GM18951 (cell line): ENCODE results near the gene LHX4.

Experiments
- POLR2A ChIP-seq: IDR thresholded peaks from 4 replicates; pipeline ENCODE4 v1.6.1; 2011; ENCODE audit warnings: mild to moderate bottlenecking; ENCODE audit not compliant: insufficient read length, insufficient read depth; ENCODE audit errors: extremely low read depth
- in situ Hi-C: fragments of 300-500 bp; cut with MboI; formaldehyde crosslinking; loops from one replicate; pipeline ENCODE4 v1.12.0; 2022; ENCODE audit warnings: low sequenced_read_pairs, mixed read lengths, inconsistent platforms; ENCODE audit not compliant: unreplicated experiment

The LHX4 gene

DNA sequence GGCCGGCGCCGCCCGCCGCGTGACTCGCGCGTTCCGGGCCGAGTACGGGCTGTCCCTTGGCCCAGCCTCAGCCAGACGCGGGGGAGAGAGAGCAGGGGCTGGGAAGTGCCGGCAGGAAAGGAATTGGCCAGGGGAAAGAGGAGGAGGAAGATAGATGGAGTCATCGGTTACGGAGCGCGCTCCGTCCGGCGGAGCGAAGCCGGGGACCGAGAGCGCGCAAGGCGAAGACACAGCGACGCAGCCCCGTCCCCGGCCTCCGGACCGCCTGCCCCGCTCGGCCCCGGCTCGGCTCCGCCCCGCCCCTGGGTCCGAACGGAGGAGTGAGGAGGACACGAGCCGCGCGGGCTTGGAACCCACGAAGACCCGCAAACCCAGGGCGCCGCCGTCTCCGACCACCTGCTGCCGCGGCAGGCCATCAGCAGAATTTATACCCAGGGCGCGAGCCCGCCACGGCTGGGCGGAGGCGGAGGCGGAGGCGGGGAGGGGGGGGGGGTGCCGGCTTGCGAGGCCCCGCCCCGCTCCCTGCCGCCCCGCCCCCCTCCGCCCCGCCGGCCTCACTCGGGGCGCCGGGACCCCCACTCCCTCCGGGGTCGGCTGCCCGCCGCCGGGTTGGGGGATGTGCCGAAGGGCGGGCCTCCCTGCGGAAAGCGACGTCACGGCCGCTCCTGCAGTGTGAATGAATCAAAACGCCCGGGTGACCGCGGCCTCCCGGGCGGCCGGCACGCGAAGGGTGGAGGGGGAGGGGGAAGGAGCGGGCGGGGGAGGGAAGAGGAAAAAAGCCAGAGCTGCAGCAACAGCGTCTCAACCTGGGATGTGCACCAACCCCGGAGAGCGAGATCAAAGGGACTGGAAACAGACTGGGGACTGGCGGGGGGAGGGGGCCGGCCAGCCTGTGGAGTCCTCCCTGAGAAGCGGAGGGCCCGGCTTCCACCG, at the start of gene LHX4:
LHX4 (plus strand) TSS at position 782 of the 933 bp plus-strand sequence. CDS start 266 bp downstream, outside the sequence.
- in situ Hi-C loops: no loop called here
- no peak for TF ChIP-seq POLR2A

- in situ Hi-C loops: loop anchor here (25.0 kb wide), 1 partner anchor 469 kb away; no protein-coding TSS in a partner anchor
- TF ChIP-seq POLR2A: no peak
These were observed 49.0 kb upstream of the LHX4 start for GRCh38 chr1:180181048-180181447.

- TF ChIP-seq POLR2A: no peak
- in situ Hi-C loops: loop anchor here (25.0 kb wide), 1 partner anchor 470 kb away; no protein-coding TSS in a partner anchor
These were observed 47.9 kb upstream of the LHX4 start for GRCh38 chr1:180181996-180182642.

DNA sequence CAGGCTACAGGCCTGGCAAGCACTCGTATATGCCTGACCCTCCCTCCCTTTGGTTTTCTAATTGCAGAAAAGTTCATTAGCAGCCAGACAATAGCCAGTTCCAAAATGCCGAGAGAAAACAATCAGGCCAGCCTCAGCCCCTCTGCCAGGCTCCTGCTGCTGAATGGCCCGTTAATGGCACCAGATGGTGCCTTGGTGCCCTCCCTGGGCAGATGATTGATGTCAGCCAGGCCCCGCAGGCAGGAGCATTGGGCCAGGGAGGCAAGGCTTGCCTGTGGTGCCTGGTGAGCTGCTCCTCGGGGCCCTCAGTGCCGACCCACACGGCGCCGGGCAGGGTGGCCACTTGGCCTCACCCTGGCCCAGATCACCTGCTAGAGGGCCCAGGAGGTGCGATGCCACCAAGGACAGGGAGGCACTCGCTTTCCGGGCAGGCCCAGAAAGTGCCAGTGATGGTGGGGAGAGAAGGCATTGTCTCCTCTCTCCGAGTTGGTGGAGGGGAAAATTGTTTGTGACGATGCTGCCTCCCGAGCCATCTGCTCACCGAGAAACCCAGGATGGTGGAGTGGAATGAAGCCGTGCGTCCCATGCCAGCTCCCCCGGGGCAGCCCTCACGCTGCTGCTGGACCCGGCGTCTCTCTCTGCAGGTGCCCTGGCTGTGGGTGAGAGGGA, 47.3 kb upstream of the LHX4 start:
- no peak for TF ChIP-seq POLR2A
- in situ Hi-C loops: loop anchor here (25.0 kb wide), 1 partner anchor 470 kb away; no protein-coding TSS in a partner anchor

DNA sequence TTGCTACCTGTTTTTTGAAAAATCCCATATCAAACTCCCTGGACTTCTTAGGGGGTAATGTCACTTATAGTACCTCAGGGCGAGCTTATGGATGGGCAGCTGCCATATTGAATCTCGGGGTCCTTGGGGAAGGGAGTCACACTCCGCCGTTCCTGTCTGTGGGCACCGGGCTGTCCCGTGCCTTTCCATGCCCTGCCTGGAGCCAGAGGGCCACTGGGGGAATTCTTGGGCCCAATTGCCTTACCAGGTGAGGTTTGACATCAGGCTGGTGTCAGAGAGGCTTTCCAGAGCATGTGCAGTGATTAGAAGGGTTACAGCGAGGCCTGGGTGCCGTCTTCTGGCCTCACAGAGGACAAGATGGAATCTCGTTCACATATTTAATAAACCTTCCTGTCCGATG, 46.6 kb upstream of the LHX4 start:
- in situ Hi-C loops: loop anchor here (25.0 kb wide), 1 partner anchor 471 kb away; no protein-coding TSS in a partner anchor
- no peak for TF ChIP-seq POLR2A

DNA sequence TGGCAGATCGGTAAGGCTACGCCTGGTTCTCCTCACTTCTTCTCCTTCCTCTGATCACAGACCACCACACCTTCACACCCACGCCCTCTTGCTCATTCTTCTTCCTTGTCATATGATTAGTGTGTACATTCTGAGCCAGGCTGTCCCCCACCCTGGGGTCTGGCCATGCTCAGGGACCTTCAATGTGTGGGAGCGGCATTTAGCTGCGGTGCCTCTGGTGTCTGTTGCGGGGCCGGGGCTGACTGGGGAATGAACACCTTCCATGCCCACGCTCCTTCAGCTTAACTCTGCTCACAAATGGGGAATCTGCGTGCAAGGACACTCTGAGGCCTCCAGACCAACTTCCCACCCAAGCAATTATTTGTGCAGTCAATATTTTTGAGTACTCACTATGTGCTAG, 46.0 kb upstream of the LHX4 start:
- in situ Hi-C loops: loop anchor here (25.0 kb wide), 1 partner anchor 472 kb away; no protein-coding TSS in a partner anchor
- TF ChIP-seq POLR2A: no peak

- no peak for TF ChIP-seq POLR2A
- in situ Hi-C loops: loop anchor here (25.0 kb wide), 1 partner anchor 473 kb away; no protein-coding TSS in a partner anchor
These were observed 44.8 kb upstream of the LHX4 start for GRCh38 chr1:180185281-180185680.

DNA sequence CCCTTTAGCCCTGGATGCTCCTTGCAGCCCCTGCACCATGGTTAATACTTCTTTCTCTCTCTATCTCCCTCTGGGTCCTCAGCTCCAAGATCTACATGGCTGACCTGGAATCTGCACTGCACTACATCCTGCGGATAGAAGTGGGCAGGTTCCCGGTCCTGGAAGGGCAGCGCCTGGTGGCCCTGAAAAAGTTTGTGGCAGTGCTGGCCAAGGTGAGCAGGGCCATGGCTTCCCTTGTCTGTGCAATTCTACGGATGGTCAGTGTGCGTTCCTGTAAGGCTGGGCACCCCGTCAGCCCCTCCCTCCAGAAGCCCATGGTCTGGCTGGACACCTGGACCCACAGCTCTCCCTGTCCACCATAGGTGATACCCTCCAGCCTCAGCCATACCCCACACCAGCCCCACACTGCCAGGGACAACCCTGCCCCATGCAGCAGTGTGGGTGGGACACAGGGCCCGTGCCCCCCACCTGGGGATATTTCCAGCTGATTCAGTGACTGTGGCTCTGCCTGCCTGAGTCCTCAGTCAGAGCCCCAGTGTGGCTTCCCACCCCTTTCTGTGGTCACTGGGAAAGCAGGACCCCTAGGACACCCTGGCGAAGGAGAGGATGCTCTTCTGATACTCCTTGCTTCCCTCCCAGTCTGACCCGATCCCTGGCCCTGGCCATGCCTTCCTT, 44.0 kb upstream of the LHX4 start:
- TF ChIP-seq POLR2A: no peak
- in situ Hi-C loops: loop anchor here (25.0 kb wide), 1 partner anchor 474 kb away; no protein-coding TSS in a partner anchor

GRCh38 chr1:180186831-180187230, 43.2 kb upstream of the LHX4 start:
- in situ Hi-C loops: loop anchor here (25.0 kb wide), 1 partner anchor 475 kb away; no protein-coding TSS in a partner anchor
- TF ChIP-seq POLR2A: no peak

DNA sequence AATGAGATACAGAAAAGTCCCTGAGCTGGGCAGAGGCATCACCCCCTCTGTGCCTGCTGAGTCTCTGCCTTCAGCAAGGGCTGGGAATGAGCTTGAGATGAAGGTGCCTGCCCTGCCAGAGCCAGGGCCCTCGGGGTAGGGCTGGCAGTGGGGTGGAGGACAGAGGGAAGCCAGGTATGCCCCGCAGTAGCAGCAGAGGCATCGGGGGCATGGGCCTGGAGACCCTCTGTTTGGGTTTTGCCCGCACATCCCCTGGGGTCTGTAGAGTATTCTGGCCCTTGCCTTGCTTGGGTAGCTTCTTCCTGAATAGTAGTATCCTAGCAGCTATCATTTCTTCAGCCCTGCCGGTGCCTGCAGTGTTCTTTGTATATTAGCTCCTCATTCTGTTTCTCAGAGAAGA, 42.4 kb upstream of the LHX4 start:
- in situ Hi-C loops: loop anchor here (25.0 kb wide), 1 partner anchor 475 kb away; no protein-coding TSS in a partner anchor
- no peak for TF ChIP-seq POLR2A

GRCh38 chr1:180188091-180188506, 42.0 kb upstream of the LHX4 start:
- in situ Hi-C loops: loop anchor here (25.0 kb wide), 1 partner anchor 476 kb away; no protein-coding TSS in a partner anchor
- no peak for TF ChIP-seq POLR2A

DNA sequence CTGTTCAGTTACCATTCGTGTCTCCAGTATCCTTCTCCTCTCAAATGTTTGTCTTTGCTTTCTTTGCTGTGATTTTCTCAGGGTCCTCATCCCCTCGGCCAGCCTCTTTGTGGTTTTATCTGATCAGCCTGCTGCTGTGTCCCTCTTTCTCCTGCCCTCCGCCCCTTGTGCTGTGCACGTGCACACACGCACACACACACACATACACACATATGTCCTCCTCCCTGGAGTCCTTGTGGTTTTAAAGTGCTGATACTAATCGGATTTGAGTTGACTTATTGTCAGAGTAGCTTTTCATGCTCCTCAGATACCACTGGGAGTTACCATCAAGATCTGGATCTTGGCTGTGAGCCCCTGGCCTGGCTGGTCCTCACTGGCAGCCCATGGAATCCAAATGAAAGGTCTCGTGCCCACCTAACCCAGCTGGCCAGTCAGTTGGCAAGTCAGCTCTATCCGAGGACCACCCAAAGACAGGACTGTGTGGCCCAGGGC, 41.3 kb upstream of the LHX4 start:
- in situ Hi-C loops: loop anchor here (25.0 kb wide), 1 partner anchor 476 kb away; no protein-coding TSS in a partner anchor
- no peak for TF ChIP-seq POLR2A
